Measurements from ENCODE around the gene ARHGAP27.

The ARHGAP27 gene

DNA sequence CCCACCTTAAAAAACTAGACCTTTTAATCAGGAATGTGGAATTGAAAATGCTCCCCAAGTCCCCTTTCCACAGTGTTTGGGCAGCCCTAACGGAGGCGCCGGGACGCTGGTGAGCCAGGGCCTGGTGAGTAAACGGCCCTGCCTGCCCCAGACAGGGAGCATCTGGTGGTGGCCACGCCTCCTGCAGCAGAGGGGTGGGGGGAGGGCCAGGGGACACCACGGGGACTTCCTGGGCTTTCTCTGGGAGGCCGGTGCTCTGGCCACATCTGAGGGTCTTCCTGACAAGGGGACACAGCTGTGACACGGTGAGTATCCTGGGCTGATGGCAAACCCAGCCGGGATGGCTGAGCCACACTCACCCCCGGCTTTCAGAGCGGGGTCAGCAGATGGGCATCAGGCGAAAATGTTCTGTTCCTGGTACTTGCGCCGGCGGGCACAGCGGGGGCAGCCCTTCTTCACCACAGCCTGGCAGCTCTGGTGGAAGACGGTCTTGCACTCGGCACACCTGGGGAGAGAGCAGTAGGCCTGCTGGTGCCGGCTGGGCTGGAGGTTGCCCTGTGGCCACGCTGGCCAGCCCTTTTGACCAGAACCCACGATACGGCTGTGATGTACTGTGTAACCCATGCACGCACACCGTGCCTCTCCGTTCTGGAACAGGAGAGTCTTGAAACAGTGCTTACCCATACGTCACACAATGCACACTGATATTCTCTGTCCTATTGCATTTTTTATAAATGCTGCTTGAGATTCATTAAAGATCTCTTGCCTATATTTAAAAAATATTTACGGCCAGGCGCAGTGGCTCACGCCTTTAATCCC is 5.0 kb upstream of the ARHGAP27 start:
- H3K27me3 ChIP-seq (ENCODE audit: insufficient read depth, low read length) = no peaks in the 10 kb centered on the region
- no peak overlapping the region for H2AFZ ChIP-seq (ENCODE audit: low read length, unreplicated experiment)
- no peaks in the 10 kb centered on the region for H3K79me2 ChIP-seq (ENCODE audit: control insufficient read depth, insufficient read depth, low read length, unreplicated experiment)
- no peak overlapping the region for H3K27ac ChIP-seq (ENCODE audit: low read depth, low read length)
- H3K36me3 ChIP-seq (ENCODE audit: insufficient read depth, low read length) = no peaks in the 10 kb centered on the region
- no peaks in the 10 kb centered on the region for H3K4me1 ChIP-seq (ENCODE audit: control insufficient read depth, insufficient read depth, low read length, unreplicated experiment)
- no peak overlapping the region for H3K4me3 ChIP-seq (ENCODE audit: low read depth, low read length)

DNA sequence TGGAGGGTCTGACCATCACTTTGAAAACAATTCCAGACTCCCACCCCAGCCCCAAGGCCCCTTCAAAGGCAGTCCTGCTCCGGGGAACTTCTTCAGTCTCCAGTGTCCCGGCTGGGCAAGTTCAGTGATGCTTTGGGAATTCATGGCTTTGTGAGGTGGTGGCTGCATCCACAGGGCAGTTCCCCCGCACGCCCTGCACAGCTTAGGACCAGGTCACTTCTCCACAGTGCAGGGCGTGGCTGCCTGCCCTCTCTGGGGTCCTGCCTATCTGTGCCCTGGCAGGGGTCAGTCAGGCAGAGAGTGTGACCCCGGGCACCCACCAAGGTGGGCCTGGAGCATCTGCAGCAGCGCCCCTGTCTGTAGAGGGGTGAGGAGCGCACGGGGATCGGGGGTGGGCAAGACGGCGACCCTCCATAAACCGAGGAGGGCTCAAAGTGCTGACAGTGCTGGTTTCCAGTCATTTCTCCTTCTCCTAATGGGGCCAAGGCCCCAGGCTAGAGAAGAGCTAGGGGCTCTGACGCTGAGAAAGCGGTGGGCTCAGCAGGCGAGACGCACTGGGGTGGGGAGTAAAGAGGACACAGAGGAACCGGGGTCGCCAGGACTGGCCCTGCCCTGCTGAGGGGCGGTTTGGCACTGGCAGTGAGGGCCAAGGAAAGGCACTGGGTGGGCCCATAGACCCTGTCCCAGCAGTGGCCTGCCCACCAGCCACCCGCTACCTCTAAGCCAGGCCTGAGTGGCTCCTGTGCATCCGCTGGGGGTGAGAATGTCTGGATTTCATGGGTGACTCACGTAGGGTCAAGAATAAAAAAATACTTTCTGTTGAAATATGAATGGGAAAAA is 4.2 kb upstream of the ARHGAP27 start:
- no peaks in the 10 kb centered on the region for H3K79me2 ChIP-seq (ENCODE audit: control insufficient read depth, insufficient read depth, low read length, unreplicated experiment)
- H3K27ac ChIP-seq (ENCODE audit: low read depth, low read length) = no peak overlapping the region
- H2AFZ ChIP-seq (ENCODE audit: low read length, unreplicated experiment) = no peak overlapping the region
- H3K4me1 ChIP-seq (ENCODE audit: control insufficient read depth, insufficient read depth, low read length, unreplicated experiment) = no peaks in the 10 kb centered on the region
- H3K4me3 ChIP-seq (ENCODE audit: low read depth, low read length) = no peak overlapping the region
- no peaks in the 10 kb centered on the region for H3K36me3 ChIP-seq (ENCODE audit: insufficient read depth, low read length)
- peaks cover 3% of the 10 kb centered on the region; the same call in 1 of the 2 replicates for H3K27me3 ChIP-seq (ENCODE audit: insufficient read depth, low read length)

DNA sequence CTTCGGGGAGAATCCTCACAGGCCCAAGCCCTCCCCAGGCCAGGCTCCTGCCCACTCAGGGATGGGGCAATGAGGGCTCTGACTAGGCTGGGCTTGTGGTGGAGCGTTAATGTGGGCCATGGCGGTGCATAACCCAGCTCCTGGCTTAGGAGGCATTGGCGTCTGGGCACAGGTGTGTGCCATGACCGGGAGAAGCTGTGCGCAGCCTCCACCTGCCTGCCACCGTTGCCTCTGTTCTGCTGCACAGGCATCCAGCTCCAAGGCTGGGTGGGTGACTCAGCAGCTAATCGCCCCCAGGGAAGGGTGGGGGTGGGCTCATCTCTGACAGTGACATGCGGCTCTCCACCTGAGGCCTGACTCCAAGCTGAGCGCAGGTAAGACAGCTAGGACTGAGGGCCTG is 3.5 kb upstream of the ARHGAP27 start:
- Histone ChIP-seq H3K79me2 (ENCODE audit: control insufficient read depth, insufficient read depth, low read length, unreplicated experiment) (no peaks in the 10 kb centered on the region), H3K4me1 (ENCODE audit: control insufficient read depth, insufficient read depth, low read length, unreplicated experiment) (no peaks in the 10 kb centered on the region), H3K4me3 (ENCODE audit: low read depth, low read length) (no peak overlapping the region), H2AFZ (ENCODE audit: low read length, unreplicated experiment) (no peak overlapping the region), H3K36me3 (ENCODE audit: insufficient read depth, low read length) (no peaks in the 10 kb centered on the region), H3K27ac (ENCODE audit: low read depth, low read length) (no peak overlapping the region), H3K27me3 (ENCODE audit: insufficient read depth, low read length) (peaks cover 8% of the 10 kb centered on the region)

DNA sequence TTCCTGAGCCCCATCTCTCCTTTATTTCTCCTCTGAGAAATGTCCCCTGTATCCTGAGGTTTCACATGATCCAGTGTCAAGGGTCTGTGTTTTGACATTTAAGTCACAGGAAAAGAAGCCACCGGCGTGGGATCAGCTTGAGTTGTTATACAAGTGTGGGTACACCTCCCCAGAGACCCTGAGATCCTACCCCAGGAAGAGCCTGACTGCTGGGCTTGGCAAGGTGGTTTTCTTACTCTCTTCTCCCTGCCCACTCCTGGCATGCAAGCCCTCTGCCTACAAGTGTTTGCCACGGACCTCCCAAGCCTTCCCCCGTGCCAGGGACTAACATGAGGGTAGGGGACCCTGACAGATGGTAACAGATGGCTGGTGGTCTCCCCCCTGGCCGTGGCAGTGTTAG is 2.8 kb upstream of the ARHGAP27 start:
- Histone ChIP-seq H3K79me2 (ENCODE audit: control insufficient read depth, insufficient read depth, low read length, unreplicated experiment) (no peaks in the 10 kb centered on the region), H3K27ac (ENCODE audit: low read depth, low read length) (no peak overlapping the region), H3K27me3 (ENCODE audit: insufficient read depth, low read length) (peaks cover 15% of the 10 kb centered on the region), H2AFZ (ENCODE audit: low read length, unreplicated experiment) (no peak overlapping the region), H3K4me3 (ENCODE audit: low read depth, low read length) (no peak overlapping the region), H3K4me1 (ENCODE audit: control insufficient read depth, insufficient read depth, low read length, unreplicated experiment) (no peaks in the 10 kb centered on the region), H3K36me3 (ENCODE audit: insufficient read depth, low read length) (no peaks in the 10 kb centered on the region)

DNA sequence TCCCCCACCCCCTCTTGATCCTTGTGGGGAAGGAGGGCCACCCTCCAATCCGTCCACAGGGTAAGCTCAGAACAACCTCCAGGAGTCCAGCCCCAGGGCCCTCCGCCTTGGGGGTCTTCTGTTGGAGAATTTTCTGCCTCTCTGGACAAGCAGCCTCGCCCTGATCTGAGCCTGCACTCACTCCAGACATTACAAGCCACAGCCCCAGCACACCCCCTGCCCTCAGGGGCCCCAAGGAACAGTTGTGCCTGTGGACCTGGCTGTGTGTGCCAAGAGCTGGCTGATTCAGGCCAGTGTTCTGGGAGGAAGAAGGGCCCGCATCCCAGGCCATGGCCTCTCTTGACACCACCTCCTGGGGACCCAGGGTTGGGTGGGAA is 477 bp upstream of the ARHGAP27 start:
- Histone ChIP-seq H3K27me3 (ENCODE audit: insufficient read depth, low read length) (peaks cover 35% of the 10 kb centered on the region), H3K36me3 (ENCODE audit: insufficient read depth, low read length) (no peaks in the 10 kb centered on the region), H3K4me3 (ENCODE audit: low read depth, low read length) (no peak overlapping the region), H3K4me1 (ENCODE audit: control insufficient read depth, insufficient read depth, low read length, unreplicated experiment) (no peaks in the 10 kb centered on the region), H2AFZ (ENCODE audit: low read length, unreplicated experiment) (no peak overlapping the region), H3K79me2 (ENCODE audit: control insufficient read depth, insufficient read depth, low read length, unreplicated experiment) (no peaks in the 10 kb centered on the region), H3K27ac (ENCODE audit: low read depth, low read length) (no peak overlapping the region)

DNA sequence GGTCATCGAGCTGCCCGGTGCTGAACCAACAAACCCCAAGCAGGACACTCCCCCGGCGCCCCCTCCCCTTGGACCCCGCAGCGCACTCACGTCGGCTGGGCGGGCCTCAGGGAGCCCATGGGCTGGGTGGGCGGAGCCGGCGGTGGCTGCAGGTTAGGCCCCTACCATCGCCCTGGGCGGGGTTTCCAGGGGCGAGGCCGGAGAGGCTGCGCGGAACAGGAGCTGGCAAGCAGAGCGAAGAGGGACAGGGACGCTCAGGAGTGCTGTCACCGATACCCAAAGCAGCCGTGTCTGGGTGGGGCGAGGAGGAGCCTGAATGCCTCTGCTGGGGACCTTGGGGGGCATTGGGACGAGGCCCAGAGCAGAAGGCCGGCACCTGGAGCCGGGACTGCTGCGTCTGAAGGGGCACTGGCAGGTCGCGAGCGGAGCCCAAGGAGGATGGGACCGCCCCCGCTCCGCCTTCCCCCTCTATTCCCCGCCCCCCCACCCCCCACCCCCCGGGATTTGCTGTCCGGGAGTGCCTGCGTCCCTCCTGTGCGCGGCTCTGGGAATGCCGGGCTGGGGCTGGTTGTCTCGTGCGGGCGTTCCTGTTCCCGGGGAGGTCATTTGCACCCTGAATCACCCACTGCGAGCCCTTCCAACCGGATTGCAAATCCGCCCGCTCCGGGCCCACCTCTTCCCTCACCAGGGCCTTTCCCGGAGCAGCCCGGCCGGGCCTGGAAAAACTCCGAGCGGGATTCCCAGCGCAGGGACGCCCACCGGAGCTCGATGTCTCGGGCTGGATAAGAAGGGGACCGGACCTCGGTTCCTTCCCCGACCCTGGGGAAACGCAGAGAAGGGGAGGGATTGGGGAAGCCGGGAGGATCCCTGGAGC is 902 bp downstream of the ARHGAP27 start:
- peak overlapping the region; percentile 77 for H3K4me3 ChIP-seq (ENCODE audit: low read depth, low read length)
- H3K36me3 ChIP-seq (ENCODE audit: insufficient read depth, low read length) = no peaks in the 10 kb centered on the region
- no peaks in the 10 kb centered on the region for H3K79me2 ChIP-seq (ENCODE audit: control insufficient read depth, insufficient read depth, low read length, unreplicated experiment)
- no peak overlapping the region for H3K27ac ChIP-seq (ENCODE audit: low read depth, low read length)
- peaks cover 35% of the 10 kb centered on the region for H3K27me3 ChIP-seq (ENCODE audit: insufficient read depth, low read length)
- H2AFZ ChIP-seq (ENCODE audit: low read length, unreplicated experiment) = no peak overlapping the region
- no peaks in the 10 kb centered on the region for H3K4me1 ChIP-seq (ENCODE audit: control insufficient read depth, insufficient read depth, low read length, unreplicated experiment)

DNA sequence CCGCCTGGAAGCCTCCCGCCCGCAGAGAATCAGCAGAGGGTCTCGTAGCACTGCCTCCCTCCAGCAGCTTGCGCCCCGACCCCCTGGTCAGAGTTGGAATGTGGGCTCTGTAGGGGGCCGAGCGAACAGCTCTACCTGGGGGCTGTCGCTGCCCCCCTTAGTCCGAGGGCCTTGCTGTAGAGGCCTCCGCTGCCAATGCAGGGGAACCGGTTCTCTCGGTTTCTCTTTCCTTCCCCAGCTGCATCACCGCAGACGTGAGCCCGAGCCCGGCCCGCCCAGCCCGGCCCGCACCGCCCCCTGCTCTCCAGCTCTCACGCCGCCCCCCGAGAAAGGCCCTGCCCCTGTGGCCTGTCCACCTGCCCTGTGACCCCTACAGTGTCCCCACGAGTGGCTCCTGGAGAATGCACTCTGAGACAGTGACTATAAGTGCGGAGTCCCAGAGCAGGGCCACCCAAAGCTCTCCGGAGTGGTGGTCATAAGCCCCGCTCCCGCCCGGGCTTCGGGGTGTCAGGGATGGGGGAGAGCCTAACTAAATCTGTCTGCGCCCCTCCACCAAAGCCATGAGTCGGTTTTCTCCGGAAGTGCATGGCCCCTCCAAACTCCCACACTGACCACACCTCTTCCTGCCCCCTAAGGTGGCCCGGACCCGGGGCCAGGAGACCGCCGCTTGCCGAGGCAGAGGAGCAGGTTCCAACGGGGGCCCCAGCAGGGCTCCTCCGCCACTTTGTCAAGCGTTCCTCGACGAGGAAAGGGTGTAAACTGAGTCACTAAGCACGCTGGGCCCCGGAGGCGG is 1.7 kb downstream of the ARHGAP27 start:
- Histone ChIP-seq H3K27ac (ENCODE audit: low read depth, low read length) (no peak overlapping the region), H3K79me2 (ENCODE audit: control insufficient read depth, insufficient read depth, low read length, unreplicated experiment) (no peaks in the 10 kb centered on the region), H3K4me1 (ENCODE audit: control insufficient read depth, insufficient read depth, low read length, unreplicated experiment) (no peaks in the 10 kb centered on the region), H3K36me3 (ENCODE audit: insufficient read depth, low read length) (no peaks in the 10 kb centered on the region), H2AFZ (ENCODE audit: low read length, unreplicated experiment) (no peak overlapping the region), H3K27me3 (ENCODE audit: insufficient read depth, low read length) (peaks cover 35% of the 10 kb centered on the region), H3K4me3 (ENCODE audit: low read depth, low read length) (peak overlapping the region; percentile 77)

DNA sequence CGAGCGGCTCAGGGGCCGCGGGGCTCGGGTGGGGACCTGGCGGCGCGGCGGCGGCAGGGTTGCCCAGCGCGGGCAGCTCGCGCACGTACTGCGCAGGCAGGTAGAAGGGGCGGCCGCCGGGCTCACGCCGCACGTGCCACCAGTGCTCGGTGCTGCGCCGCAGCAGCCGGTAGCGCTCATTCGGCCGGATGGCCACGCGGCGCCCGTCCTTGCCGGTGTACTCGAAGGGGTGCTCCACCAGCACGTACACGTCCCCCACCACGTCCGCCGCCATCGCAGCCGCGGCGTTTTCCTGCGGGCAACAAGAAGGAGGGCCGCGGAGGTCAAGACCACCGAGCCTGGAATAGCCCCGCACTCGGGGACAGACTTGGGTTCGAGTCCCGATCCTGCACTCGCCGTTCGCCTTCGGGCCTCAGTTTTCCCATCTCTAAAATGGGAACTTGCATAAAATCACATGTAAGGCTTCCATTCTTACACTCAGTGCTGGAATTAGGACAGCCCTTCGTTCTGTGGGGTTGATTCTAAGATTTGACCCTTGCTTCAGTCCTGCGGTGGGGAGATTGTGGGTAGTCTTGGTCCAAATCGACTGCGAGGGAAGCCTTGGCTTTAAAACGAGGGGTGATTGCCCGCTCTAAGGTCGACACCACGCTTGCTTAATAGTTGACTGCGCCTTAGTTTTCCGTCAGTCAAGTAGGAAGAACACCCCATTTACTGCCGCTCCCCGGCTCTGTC is 2.5 kb downstream of the ARHGAP27 start:
- Histone ChIP-seq H3K4me1 (ENCODE audit: control insufficient read depth, insufficient read depth, low read length, unreplicated experiment) (no peaks in the 10 kb centered on the region), H3K79me2 (ENCODE audit: control insufficient read depth, insufficient read depth, low read length, unreplicated experiment) (no peaks in the 10 kb centered on the region), H3K27me3 (ENCODE audit: insufficient read depth, low read length) (peaks cover 35% of the 10 kb centered on the region), H3K27ac (ENCODE audit: low read depth, low read length) (no peak overlapping the region), H3K36me3 (ENCODE audit: insufficient read depth, low read length) (no peaks in the 10 kb centered on the region), H3K4me3 (ENCODE audit: low read depth, low read length) (peak overlapping the region; percentile 77), H2AFZ (ENCODE audit: low read length, unreplicated experiment) (no peak overlapping the region)

DNA sequence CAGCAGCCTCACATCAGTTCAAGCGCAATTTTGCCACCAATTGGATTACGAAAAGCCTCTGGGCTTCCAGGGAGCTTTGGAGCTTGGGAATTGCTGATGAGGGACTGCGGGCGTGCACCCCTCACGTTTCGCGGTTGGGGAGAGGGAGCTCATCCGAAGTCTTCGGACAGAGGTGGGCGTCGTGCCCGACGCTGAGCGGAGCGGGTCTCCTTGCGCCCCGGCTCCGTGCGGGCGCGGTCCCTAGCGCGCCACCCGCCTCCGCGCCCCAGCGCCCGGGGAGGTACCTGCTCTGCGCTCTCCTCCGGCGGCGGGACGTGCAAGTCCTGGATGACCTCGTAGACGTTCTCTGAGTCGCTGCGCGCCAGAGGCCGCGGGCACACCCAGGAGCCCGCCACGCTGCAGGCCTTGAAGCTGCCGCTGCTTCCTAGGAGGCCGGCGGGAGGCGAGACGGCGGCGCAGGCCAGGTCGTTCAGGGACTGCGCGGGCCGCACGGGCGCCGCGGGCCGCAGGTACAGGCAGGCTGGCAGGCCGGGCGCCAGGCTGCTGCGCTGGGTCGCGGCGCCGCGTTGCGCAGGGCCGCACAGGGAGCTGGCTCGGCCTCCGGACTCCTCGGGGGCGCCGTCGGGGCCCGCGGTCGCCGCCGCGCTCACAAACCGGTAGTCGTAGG is 3.2 kb downstream of the ARHGAP27 start:
- Histone ChIP-seq H3K27ac (ENCODE audit: low read depth, low read length) (no peak overlapping the region), H3K4me1 (ENCODE audit: control insufficient read depth, insufficient read depth, low read length, unreplicated experiment) (no peaks in the 10 kb centered on the region)

More for the DNA sequence above, 3.2 kb downstream of the ARHGAP27 start:
- Histone ChIP-seq H3K36me3 (ENCODE audit: insufficient read depth, low read length) (no peaks in the 10 kb centered on the region), H3K27me3 (ENCODE audit: insufficient read depth, low read length) (peaks cover 35% of the 10 kb centered on the region), H3K4me3 (ENCODE audit: low read depth, low read length) (no peak overlapping the region), H3K79me2 (ENCODE audit: control insufficient read depth, insufficient read depth, low read length, unreplicated experiment) (no peaks in the 10 kb centered on the region), H2AFZ (ENCODE audit: low read length, unreplicated experiment) (no peak overlapping the region)

All from ACC112 (cell line).